Astrocyte (in vitro differentiated cells and primary cell): ENCODE results near the gene CCNYL1. TPM values are rescaled to one million over a fixed set of nuclear protein-coding genes. Genes with fewer than 3 reads are reported as not detected.

Experiments
- DNase-seq: peaks from one replicate; pipeline ENCODE4 v3.0.0-alpha.2; 2010; ENCODE audit warnings: low read depth
- FAIRE-seq: peaks from 2 replicates; lab custom pipeline; 2011; peaks lifted over from hg19 to GRCh38; lab: Jason Lieb, UNC
- H2AFZ ChIP-seq: 2 replicates; pipeline ENCODE4 v1.6.0; 2012; ENCODE audit warnings: low read depth, low read length, inconsistent platforms
- H3K27ac ChIP-seq: 2 replicates; pipeline ENCODE4 v1.5.1; 2011; ENCODE audit warnings: low read depth, low read length, inconsistent platforms
- H3K27me3 ChIP-seq: 2 replicates; pipeline ENCODE4 v1.6.0; 2011; ENCODE audit warnings: low read length, inconsistent platforms; ENCODE audit not compliant: insufficient read depth
- H3K36me3 ChIP-seq: 2 replicates; pipeline ENCODE4 v1.5.1; 2011; ENCODE audit warnings: low read length, inconsistent platforms; ENCODE audit not compliant: insufficient read depth
- H3K4me1 ChIP-seq: 2 replicates; pipeline ENCODE4 v1.5.1; 2011; ENCODE audit warnings: low read length, inconsistent platforms; ENCODE audit not compliant: insufficient read depth
- H3K4me2 ChIP-seq: 2 replicates; pipeline ENCODE4 v1.6.0; 2012; ENCODE audit warnings: low read length, inconsistent platforms
- H3K4me3 ChIP-seq: 2 replicates; pipeline ENCODE4 v1.5.1; 2011; ENCODE audit warnings: low read depth, mild to moderate bottlenecking, low read length, inconsistent platforms; ENCODE audit not compliant: insufficient read depth
- H3K79me2 ChIP-seq: 2 replicates; pipeline ENCODE4 v1.6.0; 2012; ENCODE audit warnings: mild to moderate bottlenecking, low read length, inconsistent platforms; ENCODE audit not compliant: insufficient read depth
- H3K9ac ChIP-seq: 2 replicates; pipeline ENCODE4 v1.6.0; 2012; ENCODE audit warnings: mild to moderate bottlenecking, low read length, inconsistent platforms
- H3K9me3 ChIP-seq: 2 replicates; pipeline ENCODE4 v1.5.1; 2012; ENCODE audit warnings: low read depth, mild to moderate bottlenecking, low read length, inconsistent platforms; ENCODE audit not compliant: insufficient read depth
- H4K20me1 ChIP-seq: 2 replicates; pipeline ENCODE4 v1.6.0; 2012; ENCODE audit warnings: low read length, inconsistent platforms; ENCODE audit not compliant: insufficient read depth
- H3K27ac Mint-ChIP-seq: one replicate; pipeline ENCODE4 v1.8.0; 2021; ENCODE audit warnings: mild to moderate bottlenecking, mixed read lengths; ENCODE audit not compliant: unreplicated experiment
- H3K27me3 Mint-ChIP-seq: one replicate; pipeline ENCODE4 v1.8.0; 2021; ENCODE audit warnings: low read depth, mixed read lengths; ENCODE audit not compliant: unreplicated experiment
- H3K36me3 Mint-ChIP-seq: one replicate; pipeline ENCODE4 v1.8.0; 2021; ENCODE audit warnings: low read depth, mixed read lengths; ENCODE audit not compliant: unreplicated experiment
- H3K4me1 Mint-ChIP-seq: one replicate; pipeline ENCODE4 v1.8.0; 2021; ENCODE audit warnings: low read depth, mixed read lengths; ENCODE audit not compliant: unreplicated experiment
- H3K4me3 Mint-ChIP-seq: one replicate; pipeline ENCODE4 v1.8.0; 2021; ENCODE audit warnings: mild to moderate bottlenecking, moderate library complexity, mixed read lengths; ENCODE audit not compliant: unreplicated experiment
- H3K9me3 Mint-ChIP-seq: one replicate; pipeline ENCODE4 v1.8.0; 2021; ENCODE audit warnings: mild to moderate bottlenecking, mixed read lengths; ENCODE audit not compliant: unreplicated experiment
- EZH2 ChIP-seq: IDR thresholded peaks from 2 replicates; pipeline ENCODE4 v1.6.1; 2012; ENCODE audit warnings: mild to moderate bottlenecking, low read length, inconsistent platforms; ENCODE audit not compliant: insufficient read depth
- total RNA-seq: library from RNA; stranded (reverse); gene quantifications from 2 replicates; pipeline ENCODE4 v1.2.1, GENCODE V29; 2021
- TF ChIP-seq, protein P1 (sequence below): IDR thresholded peaks from 2 replicates; pipeline ENCODE4 v1.5.1; 2011; ENCODE audit warnings: low read depth, mild to moderate bottlenecking, inconsistent platforms, low read length, moderate library complexity; ENCODE audit not compliant: insufficient read depth

Gene CCNYL1
- total RNA-seq, 1 donor from 2014 or later = 35.2 TPM

- Mint-ChIP-seq H3K27me3 (no peaks in the 10 kb centered on the region), H3K36me3 (peaks cover 3% of the 10 kb centered on the region), H3K4me3 (no peak overlapping the region), H3K27ac (no peak overlapping the region), H3K9me3 (peaks cover 2% of the 10 kb centered on the region), H3K4me1 (peaks cover 7% of the 10 kb centered on the region)
- no peaks in the 10 kb centered on the region for H3K9me3 ChIP-seq
- no peak overlapping the region for H3K27ac ChIP-seq
- H3K4me3 ChIP-seq = no peak overlapping the region
- H3K9ac ChIP-seq = no peak overlapping the region
- peaks cover 7% of the 10 kb centered on the region for H4K20me1 ChIP-seq
- H3K79me2 ChIP-seq = peaks cover 10% of the 10 kb centered on the region
- peaks cover 9% of the 10 kb centered on the region for H3K4me1 ChIP-seq
- TF ChIP-seq, protein P1, sequence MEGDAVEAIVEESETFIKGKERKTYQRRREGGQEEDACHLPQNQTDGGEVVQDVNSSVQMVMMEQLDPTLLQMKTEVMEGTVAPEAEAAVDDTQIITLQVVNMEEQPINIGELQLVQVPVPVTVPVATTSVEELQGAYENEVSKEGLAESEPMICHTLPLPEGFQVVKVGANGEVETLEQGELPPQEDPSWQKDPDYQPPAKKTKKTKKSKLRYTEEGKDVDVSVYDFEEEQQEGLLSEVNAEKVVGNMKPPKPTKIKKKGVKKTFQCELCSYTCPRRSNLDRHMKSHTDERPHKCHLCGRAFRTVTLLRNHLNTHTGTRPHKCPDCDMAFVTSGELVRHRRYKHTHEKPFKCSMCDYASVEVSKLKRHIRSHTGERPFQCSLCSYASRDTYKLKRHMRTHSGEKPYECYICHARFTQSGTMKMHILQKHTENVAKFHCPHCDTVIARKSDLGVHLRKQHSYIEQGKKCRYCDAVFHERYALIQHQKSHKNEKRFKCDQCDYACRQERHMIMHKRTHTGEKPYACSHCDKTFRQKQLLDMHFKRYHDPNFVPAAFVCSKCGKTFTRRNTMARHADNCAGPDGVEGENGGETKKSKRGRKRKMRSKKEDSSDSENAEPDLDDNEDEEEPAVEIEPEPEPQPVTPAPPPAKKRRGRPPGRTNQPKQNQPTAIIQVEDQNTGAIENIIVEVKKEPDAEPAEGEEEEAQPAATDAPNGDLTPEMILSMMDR = no peak
- no peak for TF ChIP-seq EZH2
- H3K36me3 ChIP-seq = no peaks in the 10 kb centered on the region
- H3K27me3 ChIP-seq = peaks cover 4% of the 10 kb centered on the region
- FAIRE-seq (no peak), DNase-seq (no peak)
- no peak overlapping the region for H3K4me2 ChIP-seq
- H2AFZ ChIP-seq = no peak overlapping the region
These were observed 54.1 kb downstream of the CCNYL1 start for GRCh38 chr2:207765547-207765946.

- Histone ChIP-seq H3K9me3 (no peaks in the 10 kb centered on the region), H3K4me1 (peaks cover 9% of the 10 kb centered on the region), H3K27me3 (peaks cover 4% of the 10 kb centered on the region), H3K36me3 (no peaks in the 10 kb centered on the region), H3K79me2 (peaks cover 10% of the 10 kb centered on the region), H3K4me2 (peak overlapping the region; percentile 95), H4K20me1 (peaks cover 7% of the 10 kb centered on the region), H3K4me3 (peak overlapping the region; percentile 17), H2AFZ (no peak overlapping the region), H3K9ac (no peak overlapping the region), H3K27ac (no peak overlapping the region)
- peaks cover 2% of the 10 kb centered on the region for H3K9me3 Mint-ChIP-seq
- peaks cover 2% of the 10 kb centered on the region for H3K27me3 Mint-ChIP-seq
- no peak for FAIRE-seq
- TF ChIP-seq, protein P1 = no peak
- no peak for TF ChIP-seq EZH2
- no peak overlapping the region for H3K27ac Mint-ChIP-seq
- H3K4me3 Mint-ChIP-seq = peak overlapping the region; percentile 28
- H3K4me1 Mint-ChIP-seq = peaks cover 7% of the 10 kb centered on the region
- peaks cover 3% of the 10 kb centered on the region for H3K36me3 Mint-ChIP-seq
- no peak for DNase-seq
These were observed 54.7 kb downstream of the CCNYL1 start for GRCh38 chr2:207766041-207766551.

DNA sequence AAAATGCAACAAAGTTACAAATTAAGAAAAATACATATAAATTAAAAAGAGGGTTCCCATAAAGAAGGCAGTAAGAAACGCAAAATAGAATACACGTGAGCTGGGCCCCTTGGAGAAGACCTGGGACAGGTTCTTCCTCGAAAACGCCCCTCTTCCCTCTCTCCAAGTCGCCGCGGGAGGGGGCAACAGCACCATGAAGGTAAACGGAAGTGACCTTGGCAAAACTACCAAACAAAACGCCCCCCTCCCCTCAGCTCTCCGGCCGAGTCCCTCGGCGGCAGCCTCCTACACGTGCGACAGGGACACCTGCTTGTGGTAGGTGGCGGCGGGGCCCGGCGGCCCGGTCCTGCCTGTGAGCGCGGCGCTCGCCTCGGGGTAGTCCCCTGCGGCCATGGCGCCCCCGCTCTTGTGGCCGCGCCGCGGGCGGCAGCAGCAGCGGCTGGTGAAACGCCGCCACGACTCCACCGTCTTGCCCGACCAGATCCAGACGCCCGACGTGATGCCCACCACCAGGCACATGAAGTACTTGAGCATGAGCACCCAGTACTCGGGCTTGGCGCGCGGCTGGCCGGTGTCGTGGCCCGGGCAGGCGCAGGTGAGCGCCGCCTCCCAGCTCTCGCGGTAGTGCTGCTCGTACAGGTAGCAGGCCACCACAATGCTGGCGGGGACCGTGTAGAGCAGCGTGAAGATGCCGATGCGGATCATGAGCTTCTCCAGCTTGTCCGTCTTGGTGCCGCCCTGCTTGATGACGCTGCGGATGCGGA, 55.4 kb downstream of the CCNYL1 start:
- Histone ChIP-seq H3K27me3 (peaks cover 4% of the 10 kb centered on the region), H3K4me1 (peaks cover 9% of the 10 kb centered on the region), H3K9me3 (no peaks in the 10 kb centered on the region), H3K36me3 (no peaks in the 10 kb centered on the region), H3K79me2 (peaks cover 10% of the 10 kb centered on the region), H3K27ac (no peak overlapping the region), H3K4me3 (peak overlapping the region; percentile 31), H2AFZ (peak overlapping the region; percentile 63), H3K9ac (no peak overlapping the region), H3K4me2 (peak overlapping the region; percentile 95), H4K20me1 (peaks cover 7% of the 10 kb centered on the region)
- DNase-seq (no peak), FAIRE-seq (no peak)
- H3K4me1 Mint-ChIP-seq = peaks cover 6% of the 10 kb centered on the region
- H3K27me3 Mint-ChIP-seq = peaks cover 2% of the 10 kb centered on the region
- peak overlapping the region; percentile 80 for H3K4me3 Mint-ChIP-seq
- H3K36me3 Mint-ChIP-seq = peaks cover 3% of the 10 kb centered on the region
- TF ChIP-seq, protein P1 = no peak
- TF ChIP-seq EZH2 = no peak
- H3K27ac Mint-ChIP-seq = no peak overlapping the region
- peaks cover 2% of the 10 kb centered on the region for H3K9me3 Mint-ChIP-seq
